Measurements from ENCODE around the gene SPARC. TPM values are rescaled to one million over a fixed set of nuclear protein-coding genes. Genes with fewer than 3 reads are reported as not detected.

Gene SPARC
- total RNA-seq, 1 donor from 2014 or later, result 158 TPM

DNA sequence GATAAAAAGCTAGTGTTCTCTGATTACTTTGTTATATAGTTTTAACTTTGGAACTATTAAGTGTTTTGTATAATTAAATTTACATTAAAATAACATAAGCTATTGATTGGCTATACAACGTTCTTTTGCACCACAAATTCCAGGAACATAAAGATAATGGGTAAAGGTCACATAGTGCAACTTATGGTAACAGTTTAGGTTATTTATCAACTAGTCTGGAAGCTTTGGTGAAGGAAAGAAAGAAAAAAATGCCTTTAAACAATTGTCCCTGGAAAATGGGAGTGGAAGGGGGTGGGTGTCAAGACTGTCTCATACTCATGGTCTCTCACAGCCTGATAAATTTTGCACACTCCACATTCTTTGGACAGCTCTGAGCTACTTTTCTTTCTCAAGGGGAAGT lies 17.1 kb upstream of the SPARC start:
- Mint-ChIP-seq H3K4me3 (no peak overlapping the region), H3K27me3 (ENCODE audit: insufficient read depth, low read depth) (peaks cover 8% of the 10 kb centered on the region), H3K27ac (no peak overlapping the region), H3K9me3 (no peaks in the 10 kb centered on the region), H3K36me3 (no peaks in the 10 kb centered on the region), H3K4me1 (peaks cover 37% of the 10 kb centered on the region)
- no peak overlapping the region for H3K4me3 ChIP-seq
- no peaks in the 10 kb centered on the region for H3K4me1 ChIP-seq
- no peak overlapping the region for H3K4me2 ChIP-seq
- H3K27ac ChIP-seq, result no peak overlapping the region
- H3K36me3 ChIP-seq, result no peaks in the 10 kb centered on the region
- no peaks in the 10 kb centered on the region for H3K27me3 ChIP-seq
- no peak overlapping the region for H3K9ac ChIP-seq
- no peaks in the 10 kb centered on the region for H3F3A ChIP-seq (ENCODE audit: low read depth)
- no peak for DNase-seq (ENCODE audit: low spot score)
- TF ChIP-seq EZH2phosphoT487 (IDR thresholded peaks at IDR 0.05) (no peak), EZH2 (IDR thresholded peaks at IDR 0.05) (no peak), CTCF (IDR thresholded peaks at IDR 0.05) (no peak)
- no peaks in the 10 kb centered on the region for H4K20me1 ChIP-seq (ENCODE audit: low read depth)
- H3K79me2 ChIP-seq (ENCODE audit: low read depth), result no peaks in the 10 kb centered on the region
- H2AFZ ChIP-seq (replicated peaks), result no peak overlapping the region
- no peaks in the 10 kb centered on the region for H3K9me3 ChIP-seq (ENCODE audit: low read depth)

- Histone ChIP-seq H3K27ac (no peak overlapping the region), H3K4me3 (no peak overlapping the region), H3K4me1 (no peaks in the 10 kb centered on the region), H4K20me1 (ENCODE audit: low read depth) (no peaks in the 10 kb centered on the region), H3K9me3 (ENCODE audit: low read depth) (no peaks in the 10 kb centered on the region), H3K36me3 (no peaks in the 10 kb centered on the region), H2AFZ (replicated peaks) (no peak overlapping the region), H3K9ac (no peak overlapping the region), H3K4me2 (no peak overlapping the region), H3F3A (ENCODE audit: low read depth) (no peaks in the 10 kb centered on the region), H3K79me2 (ENCODE audit: low read depth) (no peaks in the 10 kb centered on the region), H3K27me3 (no peaks in the 10 kb centered on the region)
- H3K9me3 Mint-ChIP-seq, result no peaks in the 10 kb centered on the region
- no peak overlapping the region for H3K27ac Mint-ChIP-seq
- H3K36me3 Mint-ChIP-seq, result no peaks in the 10 kb centered on the region
- no peak for DNase-seq (ENCODE audit: low spot score)
- H3K4me1 Mint-ChIP-seq, result peaks cover 34% of the 10 kb centered on the region
- peaks cover 8% of the 10 kb centered on the region for H3K27me3 Mint-ChIP-seq (ENCODE audit: insufficient read depth, low read depth)
- H3K4me3 Mint-ChIP-seq, result no peak overlapping the region
- TF ChIP-seq CTCF (IDR thresholded peaks at IDR 0.05), result no peak
- no peak for TF ChIP-seq EZH2phosphoT487 (IDR thresholded peaks at IDR 0.05)
- no peak for TF ChIP-seq EZH2 (IDR thresholded peaks at IDR 0.05)
Measured at GRCh38 chr5:151703227-151703626, 16.5 kb upstream of the SPARC start.

GRCh38 chr5:151700820-151701219 lies 14.1 kb upstream of the SPARC start:
- Histone ChIP-seq H3K4me2 (no peak overlapping the region), H3K4me1 (peaks cover 14% of the 10 kb centered on the region), H3K36me3 (no peaks in the 10 kb centered on the region), H3K4me3 (no peak overlapping the region), H3K9me3 (ENCODE audit: low read depth) (no peaks in the 10 kb centered on the region), H3F3A (ENCODE audit: low read depth) (peaks cover 4% of the 10 kb centered on the region), H2AFZ (replicated peaks) (no peak overlapping the region), H3K9ac (no peak overlapping the region), H3K27me3 (no peaks in the 10 kb centered on the region), H3K79me2 (ENCODE audit: low read depth) (no peaks in the 10 kb centered on the region), H4K20me1 (ENCODE audit: low read depth) (no peaks in the 10 kb centered on the region), H3K27ac (no peak overlapping the region)
- Mint-ChIP-seq H3K4me3 (no peak overlapping the region), H3K27ac (peak overlapping the region; percentile 39), H3K9me3 (no peaks in the 10 kb centered on the region), H3K27me3 (ENCODE audit: insufficient read depth, low read depth) (peaks cover 10% of the 10 kb centered on the region), H3K4me1 (peaks cover 43% of the 10 kb centered on the region), H3K36me3 (no peaks in the 10 kb centered on the region)
- TF ChIP-seq EZH2 (IDR thresholded peaks at IDR 0.05), result no peak
- no peak for TF ChIP-seq EZH2phosphoT487 (IDR thresholded peaks at IDR 0.05)
- no peak for TF ChIP-seq CTCF (IDR thresholded peaks at IDR 0.05)
- DNase-seq (ENCODE audit: low spot score), result no peak
